Measurements from ENCODE around the gene FAM53C. TPM values are rescaled to one million over a fixed set of nuclear protein-coding genes. Genes with fewer than 3 reads are reported as not detected.

The FAM53C gene
- total and polyA plus RNA-seq, 10 of the 15 experiments (the other 5 are each of a cell fraction or from before 2014, with no cell fraction given), result 8.0 to 31.3 (median 24.0) TPM

- no peaks in the 10 kb centered on the region for H3K79me2 ChIP-seq (ENCODE audit: control insufficient read depth, insufficient read depth, low read length)
- H3K4me1 ChIP-seq (ENCODE audit: control insufficient read depth, insufficient read depth, low read length), result no peaks in the 10 kb centered on the region
- no peak overlapping the region for H2AFZ ChIP-seq (ENCODE audit: control insufficient read depth, low read depth, low read length)
- intact Hi-C loops (cut with micrococcal nuclease; ENCODE audit: unreplicated experiment), result no loop called here
- no peak overlapping the region for H3K4me2 ChIP-seq (ENCODE audit: control insufficient read depth, insufficient read depth)
- DNase-seq (ENCODE audit: low read depth, low spot score), result no peak
- no TSS peak for BruUV-seq (replicated peaks)
- no peaks in the 10 kb centered on the region for H3K9me3 ChIP-seq (replicated peaks; ENCODE audit: control insufficient read depth, insufficient read depth, low read length)
- no peak overlapping the region for H3K4me3 ChIP-seq
- peaks cover 6 to 26% of the 10 kb centered on the region in 2 experiments for H3K36me3 ChIP-seq (ENCODE audit: control insufficient read depth in 2 of 2, insufficient read depth in 2 of 2, low read length in 1 of 2)
- no peaks in the 10 kb centered on the region for H3K27me3 ChIP-seq (replicated peaks in 1 of 2; ENCODE audit: control insufficient read depth in 2 of 2, insufficient read depth in 2 of 2, low read length in 1 of 2)
- WGBS (ENCODE audit: insufficient coverage, insufficient replicate concordance, low lambda C conversion rate, missing lambda C conversion rate), result 100% methylated on average over 1 of the region's 1 CpG
- POLR2A ChIA-PET, result no interaction called here
- SMC1A ChIA-PET (ENCODE audit: uncharacterized antibody, unreplicated experiment), result interaction anchor here (0.6 kb wide), 1 partner anchor 537 kb away, joined by 3 read pairs; no protein-coding TSS in a partner anchor
- TF ChIP-seq PKNOX1 (IDR thresholded peaks at IDR 0.05) (no peak), SREBF2 (IDR thresholded peaks at IDR 0.05; ENCODE audit: low read length) (no peak), MTA2 (IDR thresholded peaks at IDR 0.05; ENCODE audit: low read depth) (no peak), BMI1 (IDR thresholded peaks at IDR 0.05; ENCODE audit: borderline replicate concordance) (no peak)
- H3K9ac ChIP-seq (ENCODE audit: control insufficient read depth, insufficient read depth, low read length), result no peak overlapping the region
- H4K20me1 ChIP-seq (ENCODE audit: control insufficient read depth, insufficient read depth), result no peaks in the 10 kb centered on the region
- no peak for ATAC-seq
- no peak overlapping the region for H3K27ac ChIP-seq (ENCODE audit: control insufficient read depth, insufficient read depth)
- in situ Hi-C loops (cut with MboI), result no loop called here
- CTCF ChIA-PET, result interaction anchor here (1.2 kb wide), 1 partner anchor 33 kb away, joined by 4 read pairs; the partner anchor contains the start of gene KDM3B
- RAD21 ChIA-PET (ENCODE audit: unreplicated experiment), result no interaction called here
- no peak for FAIRE-seq
Measured at GRCh38 chr5:138385660-138386059, 47.6 kb downstream of the FAM53C start.

GRCh38 chr5:138386290-138386689 is 48.2 kb downstream of the FAM53C start:
- no peaks in the 10 kb centered on the region for H3K27me3 ChIP-seq (replicated peaks in 1 of 2; ENCODE audit: control insufficient read depth in 2 of 2, insufficient read depth in 2 of 2, low read length in 1 of 2)
- no peak overlapping the region for H3K4me2 ChIP-seq (ENCODE audit: control insufficient read depth, insufficient read depth)
- CTCF ChIA-PET, result interaction anchor here (1.1 to 1.5 kb wide), 4 partner anchors 11 to 34 kb away, joined by 3 to 4 read pairs (median 4); partner anchors contain the start of gene KDM3B
- RAD21 ChIA-PET (ENCODE audit: unreplicated experiment), result no interaction called here
- no peaks in the 10 kb centered on the region for H3K4me1 ChIP-seq (ENCODE audit: control insufficient read depth, insufficient read depth, low read length)
- H2AFZ ChIP-seq (ENCODE audit: control insufficient read depth, low read depth, low read length), result no peak overlapping the region
- no peak overlapping the region for H3K9ac ChIP-seq (ENCODE audit: control insufficient read depth, insufficient read depth, low read length)
- H3K9me3 ChIP-seq (replicated peaks; ENCODE audit: control insufficient read depth, insufficient read depth, low read length), result no peaks in the 10 kb centered on the region
- TSS peak; percentile 44 for BruUV-seq (replicated peaks)
- intact Hi-C loops (cut with micrococcal nuclease; ENCODE audit: unreplicated experiment) (no loop called here), in situ Hi-C loops (cut with MboI) (no loop called here)
- SMC1A ChIA-PET (ENCODE audit: uncharacterized antibody, unreplicated experiment), result interaction anchor here (0.6 kb wide), 1 partner anchor 537 kb away, joined by 3 read pairs; no protein-coding TSS in a partner anchor
- no peaks in the 10 kb centered on the region for H4K20me1 ChIP-seq (ENCODE audit: control insufficient read depth, insufficient read depth)
- over 99% methylated on average over 10 of the region's 10 CpGs for WGBS (ENCODE audit: insufficient coverage, insufficient replicate concordance, low lambda C conversion rate, missing lambda C conversion rate)
- DNase-seq (ENCODE audit: low read depth, low spot score), result no peak
- no peaks in the 10 kb centered on the region for H3K79me2 ChIP-seq (ENCODE audit: control insufficient read depth, insufficient read depth, low read length)
- peaks cover 6 to 31% of the 10 kb centered on the region in 2 experiments for H3K36me3 ChIP-seq (ENCODE audit: control insufficient read depth in 2 of 2, insufficient read depth in 2 of 2, low read length in 1 of 2)
- POLR2A ChIA-PET, result no interaction called here
- no peak overlapping the region for H3K4me3 ChIP-seq
- FAIRE-seq, result no peak
- no peak overlapping the region for H3K27ac ChIP-seq (ENCODE audit: control insufficient read depth, insufficient read depth)
- ATAC-seq, result no peak
- TF ChIP-seq SP1 (IDR thresholded peaks at IDR 0.05; ENCODE audit: low read depth, low read length) (no peak), EED (IDR thresholded peaks at IDR 0.05; ENCODE audit: low read depth) (no peak), KLF5 (IDR thresholded peaks at IDR 0.05; ENCODE audit: partially characterized antibody) (no peak), BCL3 (IDR thresholded peaks at IDR 0.05; ENCODE audit: borderline replicate concordance, insufficient read depth, low read depth, low read length, poor library complexity, severe bottlenecking) (no peak), STAT1 (conservative IDR thresholded peaks at IDR 0.05) (no peak), ZNF274 (IDR thresholded peaks at IDR 0.05; ENCODE audit: insufficient read depth, insufficient read length) (no peak), PAX8 (IDR thresholded peaks at IDR 0.05) (no peak), NFXL1 (IDR thresholded peaks at IDR 0.05; ENCODE audit: borderline replicate concordance) (no peak), CEBPZ (IDR thresholded peaks at IDR 0.05; ENCODE audit: low read depth, low read length) (no peak)

Measured in GM12878 (cell line).